ENCODE measurements around the gene FLNB.

FLNB gene

GRCh38 chr3:58071480-58071971, 63.3 kb downstream of the FLNB start:
- ATAC-seq = no peak; the same call in 2 of the 3 replicates
- TF ChIP-seq, protein P1, sequence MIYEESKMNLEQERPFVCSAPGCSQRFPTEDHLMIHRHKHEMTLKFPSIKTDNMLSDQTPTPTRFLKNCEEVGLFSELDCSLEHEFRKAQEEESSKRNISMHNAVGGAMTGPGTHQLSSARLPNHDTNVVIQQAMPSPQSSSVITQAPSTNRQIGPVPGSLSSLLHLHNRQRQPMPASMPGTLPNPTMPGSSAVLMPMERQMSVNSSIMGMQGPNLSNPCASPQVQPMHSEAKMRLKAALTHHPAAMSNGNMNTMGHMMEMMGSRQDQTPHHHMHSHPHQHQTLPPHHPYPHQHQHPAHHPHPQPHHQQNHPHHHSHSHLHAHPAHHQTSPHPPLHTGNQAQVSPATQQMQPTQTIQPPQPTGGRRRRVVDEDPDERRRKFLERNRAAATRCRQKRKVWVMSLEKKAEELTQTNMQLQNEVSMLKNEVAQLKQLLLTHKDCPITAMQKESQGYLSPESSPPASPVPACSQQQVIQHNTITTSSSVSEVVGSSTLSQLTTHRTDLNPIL (CRISPR knock-in tag; IDR thresholded peaks at IDR 0.05; ENCODE audit: low read depth) = no peak
- TF ChIP-seq RARB (CRISPR knock-in tag; IDR thresholded peaks at IDR 0.05) (no peak), CSDC2 (CRISPR knock-in tag; IDR thresholded peaks at IDR 0.05) (no peak), OSR1 (CRISPR knock-in tag; IDR thresholded peaks at IDR 0.05) (no peak), ARNTL (CRISPR knock-in tag; IDR thresholded peaks at IDR 0.05; ENCODE audit: borderline replicate concordance, low read depth) (no peak), GLIS3 (CRISPR knock-in tag; IDR thresholded peaks at IDR 0.05) (no peak), SNAI2 (CRISPR knock-in tag; IDR thresholded peaks at IDR 0.05) (no peak), ZNF8 (CRISPR knock-in tag; IDR thresholded peaks at IDR 0.05) (no peak), TCF4 (CRISPR knock-in tag; IDR thresholded peaks at IDR 0.05; ENCODE audit: borderline replicate concordance) (no peak), TSHZ2 (CRISPR knock-in tag; IDR thresholded peaks at IDR 0.05) (no peak), ZC3H10 (CRISPR knock-in tag; IDR thresholded peaks at IDR 0.05) (no peak), ISL1 (CRISPR knock-in tag; IDR thresholded peaks at IDR 0.05) (no peak), ESRRG (CRISPR knock-in tag; IDR thresholded peaks at IDR 0.05) (no peak), ZNF70 (CRISPR knock-in tag; IDR thresholded peaks at IDR 0.05) (no peak), BACH2 (CRISPR knock-in tag; IDR thresholded peaks at IDR 0.05; ENCODE audit: borderline replicate concordance) (no peak), TOX (CRISPR knock-in tag; IDR thresholded peaks at IDR 0.05; ENCODE audit: borderline replicate concordance) (no peak)
- TF ChIP-seq, protein P2, sequence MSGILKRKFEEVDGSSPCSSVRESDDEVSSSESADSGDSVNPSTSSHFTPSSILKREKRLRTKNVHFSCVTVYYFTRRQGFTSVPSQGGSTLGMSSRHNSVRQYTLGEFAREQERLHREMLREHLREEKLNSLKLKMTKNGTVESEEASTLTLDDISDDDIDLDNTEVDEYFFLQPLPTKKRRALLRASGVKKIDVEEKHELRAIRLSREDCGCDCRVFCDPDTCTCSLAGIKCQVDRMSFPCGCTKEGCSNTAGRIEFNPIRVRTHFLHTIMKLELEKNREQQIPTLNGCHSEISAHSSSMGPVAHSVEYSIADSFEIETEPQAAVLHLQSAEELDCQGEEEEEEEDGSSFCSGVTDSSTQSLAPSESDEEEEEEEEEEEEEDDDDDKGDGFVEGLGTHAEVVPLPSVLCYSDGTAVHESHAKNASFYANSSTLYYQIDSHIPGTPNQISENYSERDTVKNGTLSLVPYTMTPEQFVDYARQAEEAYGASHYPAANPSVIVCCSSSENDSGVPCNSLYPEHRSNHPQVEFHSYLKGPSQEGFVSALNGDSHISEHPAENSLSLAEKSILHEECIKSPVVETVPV (CRISPR knock-in tag; IDR thresholded peaks at IDR 0.05) = no peak
- TF ChIP-seq, protein P3, sequence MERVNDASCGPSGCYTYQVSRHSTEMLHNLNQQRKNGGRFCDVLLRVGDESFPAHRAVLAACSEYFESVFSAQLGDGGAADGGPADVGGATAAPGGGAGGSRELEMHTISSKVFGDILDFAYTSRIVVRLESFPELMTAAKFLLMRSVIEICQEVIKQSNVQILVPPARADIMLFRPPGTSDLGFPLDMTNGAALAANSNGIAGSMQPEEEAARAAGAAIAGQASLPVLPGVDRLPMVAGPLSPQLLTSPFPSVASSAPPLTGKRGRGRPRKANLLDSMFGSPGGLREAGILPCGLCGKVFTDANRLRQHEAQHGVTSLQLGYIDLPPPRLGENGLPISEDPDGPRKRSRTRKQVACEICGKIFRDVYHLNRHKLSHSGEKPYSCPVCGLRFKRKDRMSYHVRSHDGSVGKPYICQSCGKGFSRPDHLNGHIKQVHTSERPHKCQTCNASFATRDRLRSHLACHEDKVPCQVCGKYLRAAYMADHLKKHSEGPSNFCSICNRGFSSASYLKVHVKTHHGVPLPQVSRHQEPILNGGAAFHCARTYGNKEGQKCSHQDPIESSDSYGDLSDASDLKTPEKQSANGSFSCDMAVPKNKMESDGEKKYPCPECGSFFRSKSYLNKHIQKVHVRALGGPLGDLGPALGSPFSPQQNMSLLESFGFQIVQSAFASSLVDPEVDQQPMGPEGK (CRISPR knock-in tag; IDR thresholded peaks at IDR 0.05; ENCODE audit: borderline replicate concordance) = no peak
- TF ChIP-seq, protein P4, sequence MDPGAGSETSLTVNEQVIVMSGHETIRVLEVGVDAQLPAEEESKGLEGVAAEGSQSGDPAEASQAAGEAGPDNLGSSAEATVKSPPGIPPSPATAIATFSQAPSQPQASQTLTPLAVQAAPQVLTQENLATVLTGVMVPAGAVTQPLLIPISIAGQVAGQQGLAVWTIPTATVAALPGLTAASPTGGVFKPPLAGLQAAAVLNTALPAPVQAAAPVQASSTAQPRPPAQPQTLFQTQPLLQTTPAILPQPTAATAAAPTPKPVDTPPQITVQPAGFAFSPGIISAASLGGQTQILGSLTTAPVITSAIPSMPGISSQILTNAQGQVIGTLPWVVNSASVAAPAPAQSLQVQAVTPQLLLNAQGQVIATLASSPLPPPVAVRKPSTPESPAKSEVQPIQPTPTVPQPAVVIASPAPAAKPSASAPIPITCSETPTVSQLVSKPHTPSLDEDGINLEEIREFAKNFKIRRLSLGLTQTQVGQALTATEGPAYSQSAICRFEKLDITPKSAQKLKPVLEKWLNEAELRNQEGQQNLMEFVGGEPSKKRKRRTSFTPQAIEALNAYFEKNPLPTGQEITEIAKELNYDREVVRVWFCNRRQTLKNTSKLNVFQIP (CRISPR knock-in tag; IDR thresholded peaks at IDR 0.05; ENCODE audit: borderline replicate concordance, low read depth) = no peak

GRCh38 chr3:58072052-58072762, 64.0 kb downstream of the FLNB start:
- TF ChIP-seq TSHZ2 (CRISPR knock-in tag; IDR thresholded peaks at IDR 0.05) (no peak), ZFP3 (CRISPR knock-in tag; IDR thresholded peaks at IDR 0.05) (no peak), SNAI2 (CRISPR knock-in tag; IDR thresholded peaks at IDR 0.05) (no peak), ESRRG (CRISPR knock-in tag; IDR thresholded peaks at IDR 0.05) (no peak), ZC3H10 (CRISPR knock-in tag; IDR thresholded peaks at IDR 0.05) (no peak), GLIS3 (CRISPR knock-in tag; IDR thresholded peaks at IDR 0.05) (no peak), TOX (CRISPR knock-in tag; IDR thresholded peaks at IDR 0.05; ENCODE audit: borderline replicate concordance) (no peak), ARNTL (CRISPR knock-in tag; IDR thresholded peaks at IDR 0.05; ENCODE audit: borderline replicate concordance, low read depth) (no peak), CSDC2 (CRISPR knock-in tag; IDR thresholded peaks at IDR 0.05) (no peak), RARB (CRISPR knock-in tag; IDR thresholded peaks at IDR 0.05) (no peak), ISL1 (CRISPR knock-in tag; IDR thresholded peaks at IDR 0.05) (no peak), TCF4 (CRISPR knock-in tag; IDR thresholded peaks at IDR 0.05; ENCODE audit: borderline replicate concordance) (no peak), ZNF8 (CRISPR knock-in tag; IDR thresholded peaks at IDR 0.05) (no peak), ZNF565 (CRISPR knock-in tag; conservative IDR thresholded peaks at IDR 0.05; ENCODE audit: low read depth) (no peak)
- ATAC-seq = no peak; the same call in 2 of the 3 replicates

All from SK-N-SH treated with all-trans-retinoic acid at 6 μM for 48 hours (cell line).